ENCODE data around the gene ZNF341.

DNA sequence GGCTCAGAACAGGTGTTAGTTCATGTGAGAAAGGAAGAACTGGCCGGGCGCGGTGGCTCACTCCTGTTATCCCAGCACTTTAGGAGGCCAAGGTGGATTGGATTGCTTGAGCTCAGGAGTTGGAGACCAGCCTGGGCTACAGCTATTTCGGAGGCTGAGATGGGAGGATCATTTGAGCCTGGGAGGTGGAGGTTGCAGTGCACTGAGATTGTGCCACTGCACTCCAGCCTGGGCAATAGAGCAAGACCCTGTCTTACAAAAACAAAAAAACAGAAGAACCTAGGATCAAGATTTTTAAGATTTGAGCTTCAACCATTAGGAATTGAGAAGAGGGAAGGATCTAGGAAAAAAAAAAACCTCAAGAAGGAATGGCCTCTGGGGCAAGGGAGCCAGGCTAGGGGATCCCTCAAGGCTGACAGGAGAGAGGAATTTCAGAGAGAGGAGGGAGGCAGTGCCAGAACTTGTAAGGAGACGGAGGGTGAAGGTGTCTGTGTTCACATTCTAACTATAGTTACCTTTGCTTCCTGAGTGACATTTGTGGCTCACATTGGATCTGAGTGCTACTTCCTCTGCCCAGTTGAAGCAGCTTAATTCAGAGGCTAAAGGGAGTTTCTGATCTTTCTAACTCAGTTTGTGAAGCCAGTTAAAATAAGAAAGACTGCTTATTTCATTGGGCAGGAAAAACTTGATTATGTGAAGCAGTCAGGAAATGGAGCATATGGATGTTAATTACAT lies 105.5 kb downstream of the ZNF341 start:
- TF ChIP-seq, protein P1, sequence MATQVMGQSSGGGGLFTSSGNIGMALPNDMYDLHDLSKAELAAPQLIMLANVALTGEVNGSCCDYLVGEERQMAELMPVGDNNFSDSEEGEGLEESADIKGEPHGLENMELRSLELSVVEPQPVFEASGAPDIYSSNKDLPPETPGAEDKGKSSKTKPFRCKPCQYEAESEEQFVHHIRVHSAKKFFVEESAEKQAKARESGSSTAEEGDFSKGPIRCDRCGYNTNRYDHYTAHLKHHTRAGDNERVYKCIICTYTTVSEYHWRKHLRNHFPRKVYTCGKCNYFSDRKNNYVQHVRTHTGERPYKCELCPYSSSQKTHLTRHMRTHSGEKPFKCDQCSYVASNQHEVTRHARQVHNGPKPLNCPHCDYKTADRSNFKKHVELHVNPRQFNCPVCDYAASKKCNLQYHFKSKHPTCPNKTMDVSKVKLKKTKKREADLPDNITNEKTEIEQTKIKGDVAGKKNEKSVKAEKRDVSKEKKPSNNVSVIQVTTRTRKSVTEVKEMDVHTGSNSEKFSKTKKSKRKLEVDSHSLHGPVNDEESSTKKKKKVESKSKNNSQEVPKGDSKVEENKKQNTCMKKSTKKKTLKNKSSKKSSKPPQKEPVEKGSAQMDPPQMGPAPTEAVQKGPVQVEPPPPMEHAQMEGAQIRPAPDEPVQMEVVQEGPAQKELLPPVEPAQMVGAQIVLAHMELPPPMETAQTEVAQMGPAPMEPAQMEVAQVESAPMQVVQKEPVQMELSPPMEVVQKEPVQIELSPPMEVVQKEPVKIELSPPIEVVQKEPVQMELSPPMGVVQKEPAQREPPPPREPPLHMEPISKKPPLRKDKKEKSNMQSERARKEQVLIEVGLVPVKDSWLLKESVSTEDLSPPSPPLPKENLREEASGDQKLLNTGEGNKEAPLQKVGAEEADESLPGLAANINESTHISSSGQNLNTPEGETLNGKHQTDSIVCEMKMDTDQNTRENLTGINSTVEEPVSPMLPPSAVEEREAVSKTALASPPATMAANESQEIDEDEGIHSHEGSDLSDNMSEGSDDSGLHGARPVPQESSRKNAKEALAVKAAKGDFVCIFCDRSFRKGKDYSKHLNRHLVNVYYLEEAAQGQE (IDR thresholded peaks at IDR 0.05; ENCODE audit: unreplicated experiment) = no peak
- TF ChIP-seq EZH2 (IDR thresholded peaks at IDR 0.05; ENCODE audit: low read depth, unreplicated experiment) (no peak), JUNB (IDR thresholded peaks at IDR 0.05; ENCODE audit: unreplicated experiment) (no peak), EZH2phosphoT487 (IDR thresholded peaks at IDR 0.05; ENCODE audit: unreplicated experiment) (no peak), CTCF (conservative IDR thresholded peaks at IDR 0.05; ENCODE audit: low read depth in 2 of 2) (no peak), POLR2AphosphoS5 (IDR thresholded peaks at IDR 0.05; ENCODE audit: low read depth) (no peak), CREB1 (CRISPR knock-in tag; IDR thresholded peaks at IDR 0.05; ENCODE audit: low read depth) (no peak), NANOG (IDR thresholded peaks at IDR 0.05; ENCODE audit: borderline replicate concordance) (no peak), ZNF114 (CRISPR knock-in tag; IDR thresholded peaks at IDR 0.05) (no peak), ETS1 (IDR thresholded peaks at IDR 0.05) (no peak), ZNF331 (CRISPR knock-in tag; IDR thresholded peaks at IDR 0.05; ENCODE audit: low read depth) (no peak)
- TF ChIP-seq, protein P2, sequence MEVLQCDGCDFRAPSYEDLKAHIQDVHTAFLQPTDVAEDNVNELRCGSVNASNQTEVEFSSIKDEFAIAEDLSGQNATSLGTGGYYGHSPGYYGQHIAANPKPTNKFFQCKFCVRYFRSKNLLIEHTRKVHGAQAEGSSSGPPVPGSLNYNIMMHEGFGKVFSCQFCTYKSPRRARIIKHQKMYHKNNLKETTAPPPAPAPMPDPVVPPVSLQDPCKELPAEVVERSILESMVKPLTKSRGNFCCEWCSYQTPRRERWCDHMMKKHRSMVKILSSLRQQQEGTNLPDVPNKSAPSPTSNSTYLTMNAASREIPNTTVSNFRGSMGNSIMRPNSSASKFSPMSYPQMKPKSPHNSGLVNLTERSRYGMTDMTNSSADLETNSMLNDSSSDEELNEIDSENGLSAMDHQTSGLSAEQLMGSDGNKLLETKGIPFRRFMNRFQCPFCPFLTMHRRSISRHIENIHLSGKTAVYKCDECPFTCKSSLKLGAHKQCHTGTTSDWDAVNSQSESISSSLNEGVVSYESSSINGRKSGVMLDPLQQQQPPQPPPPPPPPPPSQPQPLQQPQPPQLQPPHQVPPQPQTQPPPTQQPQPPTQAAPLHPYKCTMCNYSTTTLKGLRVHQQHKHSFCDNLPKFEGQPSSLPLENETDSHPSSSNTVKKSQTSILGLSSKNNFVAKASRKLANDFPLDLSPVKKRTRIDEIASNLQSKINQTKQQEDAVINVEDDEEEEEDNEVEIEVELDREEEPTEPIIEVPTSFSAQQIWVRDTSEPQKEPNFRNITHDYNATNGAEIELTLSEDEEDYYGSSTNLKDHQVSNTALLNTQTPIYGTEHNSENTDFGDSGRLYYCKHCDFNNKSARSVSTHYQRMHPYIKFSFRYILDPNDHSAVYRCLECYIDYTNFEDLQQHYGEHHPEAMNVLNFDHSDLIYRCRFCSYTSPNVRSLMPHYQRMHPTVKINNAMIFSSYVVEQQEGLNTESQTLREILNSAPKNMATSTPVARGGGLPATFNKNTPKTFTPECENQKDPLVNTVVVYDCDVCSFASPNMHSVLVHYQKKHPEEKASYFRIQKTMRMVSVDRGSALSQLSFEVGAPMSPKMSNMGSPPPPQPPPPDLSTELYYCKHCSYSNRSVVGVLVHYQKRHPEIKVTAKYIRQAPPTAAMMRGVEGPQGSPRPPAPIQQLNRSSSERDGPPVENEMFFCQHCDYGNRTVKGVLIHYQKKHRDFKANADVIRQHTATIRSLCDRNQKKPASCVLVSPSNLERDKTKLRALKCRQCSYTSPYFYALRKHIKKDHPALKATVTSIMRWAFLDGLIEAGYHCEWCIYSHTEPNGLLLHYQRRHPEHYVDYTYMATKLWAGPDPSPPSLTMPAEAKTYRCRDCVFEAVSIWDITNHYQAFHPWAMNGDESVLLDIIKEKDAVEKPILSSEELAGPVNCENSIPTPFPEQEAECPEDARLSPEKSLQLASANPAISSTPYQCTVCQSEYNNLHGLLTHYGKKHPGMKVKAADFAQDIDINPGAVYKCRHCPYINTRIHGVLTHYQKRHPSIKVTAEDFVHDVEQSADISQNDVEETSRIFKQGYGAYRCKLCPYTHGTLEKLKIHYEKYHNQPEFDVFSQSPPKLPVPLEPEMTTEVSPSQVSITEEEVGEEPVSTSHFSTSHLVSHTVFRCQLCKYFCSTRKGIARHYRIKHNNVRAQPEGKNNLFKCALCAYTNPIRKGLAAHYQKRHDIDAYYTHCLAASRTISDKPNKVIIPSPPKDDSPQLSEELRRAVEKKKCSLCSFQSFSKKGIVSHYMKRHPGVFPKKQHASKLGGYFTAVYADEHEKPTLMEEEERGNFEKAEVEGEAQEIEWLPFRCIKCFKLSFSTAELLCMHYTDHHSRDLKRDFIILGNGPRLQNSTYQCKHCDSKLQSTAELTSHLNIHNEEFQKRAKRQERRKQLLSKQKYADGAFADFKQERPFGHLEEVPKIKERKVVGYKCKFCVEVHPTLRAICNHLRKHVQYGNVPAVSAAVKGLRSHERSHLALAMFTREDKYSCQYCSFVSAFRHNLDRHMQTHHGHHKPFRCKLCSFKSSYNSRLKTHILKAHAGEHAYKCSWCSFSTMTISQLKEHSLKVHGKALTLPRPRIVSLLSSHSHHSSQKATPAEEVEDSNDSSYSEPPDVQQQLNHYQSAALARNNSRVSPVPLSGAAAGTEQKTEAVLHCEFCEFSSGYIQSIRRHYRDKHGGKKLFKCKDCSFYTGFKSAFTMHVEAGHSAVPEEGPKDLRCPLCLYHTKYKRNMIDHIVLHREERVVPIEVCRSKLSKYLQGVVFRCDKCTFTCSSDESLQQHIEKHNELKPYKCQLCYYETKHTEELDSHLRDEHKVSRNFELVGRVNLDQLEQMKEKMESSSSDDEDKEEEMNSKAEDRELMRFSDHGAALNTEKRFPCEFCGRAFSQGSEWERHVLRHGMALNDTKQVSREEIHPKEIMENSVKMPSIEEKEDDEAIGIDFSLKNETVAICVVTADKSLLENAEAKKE (CRISPR knock-in tag; IDR thresholded peaks at IDR 0.05) = no peak

Measured in GM23338 (cell line).